ENCODE measurements around the gene FOXO3B.
"Not testable (repeated sequence)": the region's sequence is repeated elsewhere in the genome, so short reads cannot be mapped to it uniquely, and the experiment has no call there.

Gene FOXO3B

GRCh38 chr17:18681767-18682571, at the start of gene FOXO3B:
Gene FOXO3B (minus strand): TSS chr17:18682314. CDS start chr17:18681651, 663 bp downstream.
- DNase-seq, result peak; percentile 30

DNA sequence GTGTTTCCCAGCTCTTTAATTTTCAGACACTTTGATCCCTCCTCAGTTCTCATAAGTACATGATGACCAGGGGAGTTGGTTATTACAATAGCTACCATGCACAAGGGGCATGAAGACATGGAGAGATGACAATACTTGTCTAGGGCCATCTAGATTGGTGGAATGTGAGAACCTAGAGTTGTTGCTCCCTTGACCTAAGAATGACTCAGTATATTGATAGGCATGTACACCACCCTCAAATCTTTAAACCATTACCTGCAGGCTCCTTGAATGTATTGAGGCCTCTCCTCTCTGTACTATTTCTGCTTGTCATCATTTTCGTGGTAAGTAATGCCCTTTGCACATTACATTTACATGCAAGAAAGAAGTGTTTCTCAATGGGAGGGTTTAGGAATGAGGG, 41.4 kb upstream of the FOXO3B start:
- DNase-seq, result not testable (repeated sequence)

GRCh38 chr17:18722612-18723011, 40.5 kb upstream of the FOXO3B start:
- not testable (repeated sequence) for DNase-seq

DNA sequence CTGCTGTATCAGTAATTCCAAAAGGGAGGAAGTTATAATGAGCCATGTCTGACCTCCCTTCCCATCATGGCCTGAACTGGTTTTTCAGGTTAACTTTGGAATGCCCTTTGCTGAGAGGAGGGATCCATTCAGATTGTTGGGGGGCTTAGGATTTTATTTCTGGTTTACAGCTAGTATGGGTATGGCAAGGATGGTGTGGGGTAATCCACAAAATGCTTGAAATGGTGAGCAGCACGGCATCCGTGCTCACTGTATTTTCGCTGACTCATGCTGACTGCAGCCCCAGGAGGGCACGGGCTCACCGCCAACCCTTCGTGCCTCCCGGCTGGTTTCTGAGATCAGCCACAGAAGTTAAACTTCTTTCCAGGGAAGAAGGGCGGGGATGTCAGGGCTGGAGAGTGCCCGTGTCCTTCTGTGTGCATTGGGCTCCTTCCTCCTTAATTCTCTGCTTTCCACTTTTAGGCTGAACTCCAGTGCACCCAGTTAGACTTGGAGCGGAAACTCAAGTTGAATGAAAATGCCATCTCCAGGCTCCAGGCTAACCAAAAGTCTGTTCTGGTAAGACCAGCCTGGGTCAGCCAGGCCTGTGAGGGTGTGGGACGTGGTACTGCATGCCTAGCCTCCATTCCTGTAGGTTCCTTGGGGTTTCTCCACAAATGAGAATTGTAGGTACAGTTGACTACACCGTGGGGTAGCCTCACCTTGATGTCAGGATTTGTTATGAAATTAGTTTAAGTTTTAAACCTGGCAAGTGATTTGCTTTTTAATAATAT, 39.8 kb upstream of the FOXO3B start:
- DNase-seq, result not testable (repeated sequence)

DNA sequence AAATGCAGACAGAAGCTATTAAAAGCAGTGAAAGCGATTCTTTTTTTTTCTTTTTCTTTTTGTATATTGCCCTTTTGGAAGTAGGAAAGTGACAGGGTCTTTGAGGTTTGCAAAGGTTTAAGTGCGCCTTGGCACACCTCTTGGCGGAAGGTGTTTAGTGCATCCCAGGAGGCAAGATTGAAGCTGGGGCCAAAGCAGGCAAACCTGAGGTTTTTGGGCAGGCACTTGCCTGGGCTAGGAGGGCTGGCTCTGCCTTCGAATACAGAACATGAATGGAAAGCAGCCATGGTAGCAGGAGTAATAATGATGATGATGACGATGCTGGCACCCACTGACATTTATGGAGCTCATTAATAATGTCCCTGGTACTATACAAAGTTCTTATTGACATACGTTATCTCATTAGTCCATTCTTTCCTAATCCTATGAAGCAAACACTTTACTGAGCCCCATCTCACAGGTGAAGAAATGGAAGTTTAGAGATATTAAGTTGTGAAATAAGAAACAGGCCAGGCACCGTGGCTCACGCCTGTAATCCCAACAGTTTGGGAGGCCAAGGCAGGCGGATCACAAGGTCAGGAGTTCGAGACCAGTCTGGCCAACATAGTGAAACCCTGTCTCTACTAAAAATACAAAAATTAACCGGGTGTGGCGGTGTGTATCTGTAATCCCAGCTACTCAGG, 37.5 kb upstream of the FOXO3B start:
- not testable (repeated sequence) for DNase-seq

DNA sequence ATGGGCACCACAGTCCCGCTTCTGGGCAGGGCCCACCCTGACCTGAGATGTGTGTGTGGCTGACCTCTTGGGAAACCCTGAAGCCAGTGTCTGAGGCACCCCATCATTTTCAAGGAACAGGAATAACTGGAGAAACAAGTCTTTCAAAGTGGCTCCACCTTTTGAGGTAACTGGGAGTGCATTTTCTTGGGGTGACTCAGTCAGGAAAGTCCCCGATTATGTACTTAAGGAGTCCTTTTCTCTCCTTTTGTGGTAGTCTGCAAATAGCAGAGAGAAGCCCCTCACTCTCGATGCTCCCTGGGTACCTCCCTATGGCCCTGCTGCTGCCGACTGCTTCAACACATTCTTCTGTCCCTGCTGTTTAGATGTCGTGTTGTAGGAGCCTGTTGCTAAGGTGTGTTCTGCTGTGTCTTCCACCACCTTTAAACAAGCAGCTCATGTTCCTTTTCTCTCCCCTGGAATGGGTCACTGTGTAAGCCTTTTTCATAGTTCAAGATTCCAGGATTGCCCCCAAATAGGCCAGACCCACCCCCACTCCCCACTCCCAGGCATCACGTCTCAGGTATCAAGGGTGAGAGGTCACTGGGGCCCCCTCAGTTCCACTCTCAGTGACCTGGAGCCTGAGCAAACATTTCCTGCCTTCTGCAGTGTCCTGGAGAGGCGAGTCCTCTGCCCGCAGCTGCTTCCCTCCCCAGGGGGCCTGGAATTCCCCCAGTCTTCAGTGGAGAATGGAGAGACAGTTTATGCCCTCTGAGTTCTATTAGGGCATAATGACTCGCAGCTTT, 36.7 kb upstream of the FOXO3B start:
- not testable (repeated sequence) for DNase-seq

DNA sequence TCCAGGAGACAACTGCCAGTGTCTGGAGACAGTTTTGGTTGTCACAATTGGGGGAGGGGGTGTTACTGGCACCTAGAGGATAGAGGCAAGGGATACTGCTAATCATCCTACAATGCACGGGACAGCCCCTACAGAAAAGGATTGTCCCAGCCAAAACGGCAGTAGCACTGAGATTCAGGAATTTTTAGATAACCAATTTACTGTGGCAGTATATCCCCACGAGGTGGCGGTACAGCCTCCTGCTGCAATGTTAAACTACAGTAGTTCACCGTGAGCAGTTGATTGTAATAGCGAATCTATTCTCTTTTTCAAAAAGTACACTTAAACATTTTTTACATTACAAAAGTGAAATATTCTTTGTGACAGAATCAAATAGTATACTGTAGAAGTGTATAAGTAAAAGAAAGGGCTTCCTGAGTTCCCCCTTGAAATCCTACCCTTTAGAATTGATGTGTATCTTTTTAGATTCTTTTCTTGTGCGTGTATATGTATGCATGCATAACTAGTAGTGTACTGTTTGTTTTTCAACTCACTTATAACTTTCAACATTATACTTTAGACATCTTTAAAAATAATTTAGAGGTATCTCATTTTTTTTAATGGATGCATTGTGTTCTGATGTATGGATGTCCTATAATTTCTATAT, 30.4 kb upstream of the FOXO3B start:
- DNase-seq, result peak; percentile 57

- DNase-seq, result not testable (repeated sequence)
Measured at GRCh38 chr17:18708215-18708614, 26.1 kb upstream of the FOXO3B start.

GRCh38 chr17:18705955-18706354, 23.8 kb upstream of the FOXO3B start:
- not testable (repeated sequence) for DNase-seq

DNA sequence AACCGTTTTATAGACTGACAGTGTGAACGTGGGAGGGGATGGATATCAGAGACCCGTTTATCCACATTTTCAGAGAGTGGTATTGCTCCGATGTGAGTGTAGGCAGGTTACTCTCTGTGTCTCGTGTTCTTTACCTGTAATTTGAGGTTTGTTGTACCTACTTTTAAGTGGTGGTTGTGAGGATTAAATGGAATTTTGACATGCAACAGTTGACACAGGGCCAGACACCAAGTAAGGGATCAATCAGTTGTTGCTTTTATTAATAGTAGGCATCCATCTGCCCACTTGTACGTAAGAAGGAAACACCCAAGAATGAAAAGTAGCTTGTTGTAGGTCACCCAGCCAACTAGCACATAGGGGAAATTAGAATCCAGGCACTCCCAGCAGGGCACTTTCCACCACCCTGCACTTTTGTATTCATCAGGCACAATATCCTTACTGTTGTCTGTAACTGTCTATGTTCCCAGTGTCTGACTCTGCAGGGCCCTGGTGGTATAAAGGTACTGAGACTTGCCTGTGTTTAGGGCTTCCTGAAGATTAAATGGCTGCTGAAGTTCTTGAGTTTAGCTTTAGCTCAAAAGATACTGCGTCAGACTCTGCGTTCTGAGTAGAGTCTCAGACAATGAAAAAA, 16.5 kb upstream of the FOXO3B start:
- not testable (repeated sequence) for DNase-seq

DNA sequence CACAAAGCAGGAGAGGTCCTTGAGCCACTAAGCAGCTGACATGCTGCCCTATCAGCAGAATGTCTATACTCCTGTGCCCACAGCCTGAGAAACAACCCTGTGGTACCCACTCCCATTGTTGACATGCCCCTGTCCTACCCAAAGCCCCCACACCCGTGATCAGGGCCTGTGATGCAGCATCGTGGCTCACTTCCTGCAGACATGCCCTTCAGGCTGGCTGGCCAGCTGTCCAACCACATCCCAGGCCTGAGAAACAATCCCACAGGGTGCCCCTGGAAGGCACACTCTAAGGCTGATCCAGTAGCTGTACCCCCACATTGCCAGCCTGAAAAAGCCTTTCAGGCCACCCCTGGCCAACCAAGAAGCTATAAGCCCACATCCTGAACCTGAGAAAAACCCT, 13.0 kb upstream of the FOXO3B start:
- DNase-seq, result not testable (repeated sequence)

GRCh38 chr17:18682668-18683067, 554 bp upstream of the FOXO3B start:
- DNase-seq, result not testable (repeated sequence)

GRCh38 chr17:18677381-18677780, 4.7 kb downstream of the FOXO3B start:
- not testable (repeated sequence) for DNase-seq

DNA sequence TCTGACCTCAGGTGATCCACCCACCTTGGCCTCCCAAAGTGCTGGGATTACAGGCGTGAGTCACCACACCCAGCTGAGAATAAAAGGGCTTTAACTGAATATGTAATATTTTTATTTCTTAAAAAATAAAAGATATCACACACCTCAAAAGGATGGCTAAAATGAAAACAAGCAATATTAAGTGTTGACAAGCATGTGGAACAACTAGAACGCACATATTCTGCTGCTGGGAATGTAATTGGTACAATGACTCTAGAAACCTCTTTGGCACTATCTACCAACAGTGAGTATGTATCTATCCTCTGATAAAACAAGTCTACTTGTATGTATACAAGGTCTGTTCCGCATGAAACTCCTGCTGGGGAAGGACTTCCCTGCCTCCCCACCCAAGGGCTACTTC, 5.2 kb downstream of the FOXO3B start:
- DNase-seq, result not testable (repeated sequence)

DNA sequence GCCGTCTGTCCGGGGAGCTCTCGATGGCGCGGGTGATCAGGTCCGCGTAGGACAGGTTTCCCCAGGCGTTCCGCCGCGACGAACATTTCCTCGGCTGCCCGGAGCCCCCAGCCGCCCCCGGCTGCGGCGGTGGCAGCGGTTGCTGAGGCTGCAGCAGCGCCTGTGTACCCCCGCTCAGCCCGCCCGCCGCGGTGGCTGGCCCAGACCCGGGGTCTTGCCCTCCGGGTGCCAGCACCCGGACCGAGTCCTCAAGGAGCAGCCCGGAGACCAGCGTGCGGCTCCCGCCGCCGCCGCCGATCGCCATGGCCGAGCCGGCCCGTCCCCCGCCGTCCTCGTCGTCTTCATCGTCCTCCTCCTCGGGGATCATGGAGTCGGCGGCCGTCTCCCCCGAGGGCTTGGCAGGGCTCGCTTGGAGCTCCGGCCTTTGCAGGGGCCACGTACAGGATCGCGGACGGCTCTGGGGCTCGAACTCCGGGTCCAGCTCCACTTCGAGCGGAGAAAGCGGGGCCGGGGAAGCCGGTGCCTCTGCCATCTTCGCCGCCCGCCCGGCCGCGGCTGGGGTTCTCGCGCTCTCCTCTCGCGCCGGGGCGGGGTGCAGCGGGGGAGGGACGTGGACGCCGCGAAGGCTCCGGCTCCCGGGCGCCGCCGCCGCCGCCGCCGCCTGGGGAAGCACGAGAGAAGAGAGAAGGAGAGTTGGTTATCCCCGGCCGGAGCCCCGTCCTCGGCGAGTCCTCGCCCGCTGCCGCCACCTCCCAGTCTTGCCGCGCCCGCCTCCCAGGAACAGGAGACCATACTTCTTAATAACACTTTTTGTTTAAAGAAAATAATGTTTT, 9.5 kb downstream of the FOXO3B start:
- DNase-seq, result not testable (repeated sequence)

GRCh38 chr17:18668625-18669024, 13.5 kb downstream of the FOXO3B start:
- not testable (repeated sequence) for DNase-seq

DNA sequence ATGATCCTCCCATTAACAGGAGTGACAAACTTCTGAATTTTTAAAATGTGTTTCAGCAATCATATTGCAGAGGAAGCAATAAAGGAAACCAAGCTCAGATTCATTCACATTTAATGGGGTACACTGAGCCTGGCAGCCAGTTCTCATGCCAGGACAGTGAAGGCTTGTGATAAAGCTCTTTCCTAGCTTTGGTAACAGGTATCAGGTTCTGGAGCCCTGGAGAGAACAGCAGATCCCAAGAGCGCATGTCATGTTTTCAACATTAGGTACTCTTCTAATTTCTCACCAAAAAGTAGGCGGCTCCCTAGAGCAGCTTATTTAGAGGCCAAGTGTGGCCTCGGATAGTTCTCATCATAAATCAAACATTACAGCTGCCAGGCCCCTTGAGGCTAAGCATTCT, 14.6 kb downstream of the FOXO3B start:
- DNase-seq, result not testable (repeated sequence)

DNA sequence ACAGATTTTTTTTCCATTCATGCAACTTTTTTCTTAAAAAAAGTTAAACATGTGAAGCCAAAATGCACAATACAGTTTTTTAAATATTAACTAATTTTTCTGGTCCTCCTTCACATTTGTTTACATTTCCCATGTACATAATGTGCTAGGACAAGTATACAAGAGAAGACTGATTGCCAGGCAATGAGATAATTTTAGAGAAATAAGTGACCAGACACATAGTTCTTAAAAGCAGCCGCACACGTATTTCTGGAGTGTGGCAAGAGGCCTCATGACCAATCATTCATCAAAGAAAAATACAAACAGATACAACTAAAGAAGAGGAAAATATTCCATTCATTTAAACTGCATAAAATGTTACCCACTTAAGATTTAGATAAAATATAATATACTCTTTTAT, 15.8 kb downstream of the FOXO3B start:
- not testable (repeated sequence) for DNase-seq

DNA sequence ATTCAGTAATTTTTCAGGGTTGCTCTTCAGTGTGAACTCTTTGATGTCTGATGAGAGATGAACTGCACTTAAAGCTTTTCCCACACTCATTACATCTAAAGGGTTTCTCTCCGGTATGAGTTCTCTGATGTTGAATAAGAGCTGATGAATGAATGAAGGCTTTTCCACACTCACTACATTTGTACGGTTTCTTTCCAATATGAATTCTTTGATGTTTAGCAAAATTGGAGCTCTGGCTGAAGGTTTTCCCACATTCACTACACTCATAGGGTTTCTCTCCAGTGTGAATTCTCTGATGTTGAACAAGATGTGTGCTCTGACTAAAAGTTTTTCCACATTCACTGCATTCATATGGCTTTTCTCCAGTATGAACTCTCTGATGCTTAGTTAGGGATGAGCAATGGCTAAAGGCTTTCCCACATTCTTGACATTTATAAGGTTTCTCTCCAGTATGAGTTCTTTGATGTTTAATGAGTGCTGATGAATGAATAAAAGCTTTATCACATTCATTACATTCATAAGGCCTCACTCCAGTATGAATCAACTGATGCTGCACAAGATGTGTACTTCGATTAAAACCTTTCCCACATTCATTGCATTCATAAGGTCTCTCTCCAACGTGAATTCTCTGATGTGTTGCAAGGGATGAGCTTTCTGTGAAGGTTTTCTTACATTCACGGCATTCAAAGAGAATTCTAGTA, 20.0 kb downstream of the FOXO3B start:
- not testable (repeated sequence) for DNase-seq

- not testable (repeated sequence) for DNase-seq
Measured at GRCh38 chr17:18650094-18650493, 32.0 kb downstream of the FOXO3B start.
